Loucy (cell line): ENCODE data around the gene XPO5.

Source experiments
- H2AFZ ChIP-seq: fragments of 200-600 bp; sonication (generic); 2 replicates; pipeline ENCODE4 v1.6.0; 2016; ENCODE audit warnings: antibody characterized with exemption, mild to moderate bottlenecking, low read length, moderate library complexity
- H3F3A ChIP-seq: fragments of 200-600 bp; 2 replicates; pipeline ENCODE4 v1.6.0; 2016; ENCODE audit warnings: antibody characterized with exemption, low read depth, mild to moderate bottlenecking
- H3K27me3 ChIP-seq: fragments of 200-600 bp; sonication (generic); 2 replicates; pipeline ENCODE4 v1.6.1; 2014; ENCODE audit warnings: low read length, mild to moderate bottlenecking; ENCODE audit not compliant: insufficient read depth, poor library complexity, severe bottlenecking
- H3K36me3 ChIP-seq: fragments of 200-600 bp; sonication (generic); 2 replicates; pipeline ENCODE4 v1.6.1; 2016; ENCODE audit warnings: low read length; ENCODE audit not compliant: insufficient read depth
- H3K4me1 ChIP-seq: fragments of 200-600 bp; sonication (generic); 2 replicates; pipeline ENCODE4 v1.5.1; 2014; ENCODE audit warnings: low read length, mild to moderate bottlenecking; ENCODE audit not compliant: insufficient read depth, poor library complexity, severe bottlenecking
- H3K4me2 ChIP-seq: fragments of 200-600 bp; sonication (generic); 2 replicates; pipeline ENCODE4 v1.6.0; 2014; ENCODE audit warnings: antibody characterized with exemption, low read length, low read depth, mild to moderate bottlenecking; ENCODE audit not compliant: poor library complexity, severe bottlenecking
- H3K4me3 ChIP-seq: fragments of 200-600 bp; sonication (generic); 2 replicates; pipeline ENCODE4 v1.5.1; 2014; ENCODE audit warnings: low read length, mild to moderate bottlenecking, mixed read lengths; ENCODE audit not compliant: poor library complexity, severe bottlenecking
- H3K79me2 ChIP-seq: fragments of 200-600 bp; sonication (generic); 2 replicates; pipeline ENCODE4 v1.6.1; 2014; ENCODE audit warnings: low read length; ENCODE audit not compliant: insufficient read depth
- H3K9ac ChIP-seq: fragments of 200-600 bp; sonication (generic); 2 replicates; pipeline ENCODE4 v1.6.0; 2014; ENCODE audit warnings: mild to moderate bottlenecking, low read depth, low read length, moderate library complexity; ENCODE audit not compliant: poor library complexity, severe bottlenecking
- H3K9me2 ChIP-seq: fragments of 200-600 bp; sonication (generic); replicated peaks from 2 replicates; pipeline ENCODE4 v1.6.1; 2016; ENCODE audit warnings: low read depth, low read length, mixed read lengths
- H3K9me3 ChIP-seq: fragments of 200-600 bp; sonication (generic); 2 replicates; pipeline ENCODE4 v1.6.1; 2014; ENCODE audit warnings: mild to moderate bottlenecking, antibody characterized with exemption, low read length, low read depth; ENCODE audit not compliant: insufficient read depth
- H4K20me1 ChIP-seq: fragments of 200-600 bp; sonication (generic); 2 replicates; pipeline ENCODE4 v1.6.0; 2014; ENCODE audit warnings: antibody characterized with exemption, low read length, mild to moderate bottlenecking; ENCODE audit not compliant: insufficient read depth, poor library complexity, severe bottlenecking
- CTCF ChIP-seq: fragments of 200-600 bp; sonication (generic); conservative IDR thresholded peaks from 2 replicates; pipeline ENCODE4 v1.5.1; 2014; ENCODE audit warnings: mild to moderate bottlenecking, antibody characterized with exemption, low read length
- EZH2phosphoT487 ChIP-seq: fragments of 200-600 bp; IDR thresholded peaks from 2 replicates; pipeline ENCODE4 v1.6.1; 2018; ENCODE audit warnings: antibody characterized with exemption, mild to moderate bottlenecking, moderate library complexity, borderline replicate concordance

Gene XPO5

GRCh38 chr6:43496370-43497128 lies 79.3 kb downstream of the XPO5 start:
- no peaks in the 10 kb centered on the region for H3F3A ChIP-seq
- H4K20me1 ChIP-seq, result no peaks in the 10 kb centered on the region
- H3K4me2 ChIP-seq, result no peak overlapping the region
- peaks cover 9% of the 10 kb centered on the region for H3K4me1 ChIP-seq
- no peak overlapping the region for H2AFZ ChIP-seq
- H3K79me2 ChIP-seq, result no peaks in the 10 kb centered on the region
- H3K27me3 ChIP-seq, result no peaks in the 10 kb centered on the region
- H3K9ac ChIP-seq, result no peak overlapping the region
- H3K4me3 ChIP-seq, result no peak overlapping the region
- H3K9me2 ChIP-seq, result no peaks in the 10 kb centered on the region
- peaks cover 31% of the 10 kb centered on the region; the same call in 1 of the 2 replicates for H3K36me3 ChIP-seq
- H3K9me3 ChIP-seq, result no peaks in the 10 kb centered on the region
- TF ChIP-seq EZH2phosphoT487 (no peak), CTCF (peak; percentile 43)

- H3K36me3 ChIP-seq, result peaks cover 20% of the 10 kb centered on the region; the same call in 1 of the 2 replicates
- peaks cover 9% of the 10 kb centered on the region for H3K4me1 ChIP-seq
- no peak overlapping the region for H3K4me3 ChIP-seq
- H3K79me2 ChIP-seq, result no peaks in the 10 kb centered on the region
- no peak overlapping the region for H2AFZ ChIP-seq
- H3K4me2 ChIP-seq, result no peak overlapping the region
- no peaks in the 10 kb centered on the region for H3K27me3 ChIP-seq
- H3K9ac ChIP-seq, result no peak overlapping the region
- H3K9me2 ChIP-seq, result no peaks in the 10 kb centered on the region
- no peak for TF ChIP-seq EZH2phosphoT487
- TF ChIP-seq CTCF, result peak; percentile 39
- no peaks in the 10 kb centered on the region for H3K9me3 ChIP-seq
- no peaks in the 10 kb centered on the region for H3F3A ChIP-seq
- H4K20me1 ChIP-seq, result no peaks in the 10 kb centered on the region
Measured at GRCh38 chr6:43495409-43495941, 80.4 kb downstream of the XPO5 start.

GRCh38 chr6:43494766-43495165 lies 81.1 kb downstream of the XPO5 start:
- Histone ChIP-seq H3K36me3 (peaks cover 13% of the 10 kb centered on the region; the same call in 1 of the 2 replicates), H3K9ac (no peak overlapping the region), H3K9me3 (no peaks in the 10 kb centered on the region), H3K27me3 (no peaks in the 10 kb centered on the region), H3K4me1 (peaks cover 9% of the 10 kb centered on the region), H3K79me2 (no peaks in the 10 kb centered on the region), H3F3A (no peaks in the 10 kb centered on the region), H3K9me2 (no peaks in the 10 kb centered on the region), H3K4me2 (no peak overlapping the region), H3K4me3 (no peak overlapping the region), H2AFZ (no peak overlapping the region), H4K20me1 (no peaks in the 10 kb centered on the region)
- TF ChIP-seq CTCF, result no peak
- TF ChIP-seq EZH2phosphoT487, result no peak
